Esophagus muscularis mucosa (tissue), 3 donors: ENCODE measurements around the gene MT1HL1.

Source experiments
- POLR2AphosphoS5 ChIP-seq, 2 donors: sonication (generic); formaldehyde crosslinking; IDR thresholded peaks; one replicate each; pipeline ENCODE4 v1.6.1; 2017; ENCODE audit warnings: antibody characterized with exemption in 2 of 2
- TF ChIP-seq, protein P1 (sequence below), 3 experiments: fragments of 200-600 bp in 2 of 3; fragments of 450-650 bp in 1 of 3; sonication (generic) in 2 of 3; IDR thresholded peaks; one replicate each; pipeline ENCODE4 v1.5.1; 2017 to 2019; ENCODE audit warnings: antibody characterized with exemption in 3 of 3, mild to moderate bottlenecking in 2 of 3, moderate library complexity in 1 of 3

DNA sequence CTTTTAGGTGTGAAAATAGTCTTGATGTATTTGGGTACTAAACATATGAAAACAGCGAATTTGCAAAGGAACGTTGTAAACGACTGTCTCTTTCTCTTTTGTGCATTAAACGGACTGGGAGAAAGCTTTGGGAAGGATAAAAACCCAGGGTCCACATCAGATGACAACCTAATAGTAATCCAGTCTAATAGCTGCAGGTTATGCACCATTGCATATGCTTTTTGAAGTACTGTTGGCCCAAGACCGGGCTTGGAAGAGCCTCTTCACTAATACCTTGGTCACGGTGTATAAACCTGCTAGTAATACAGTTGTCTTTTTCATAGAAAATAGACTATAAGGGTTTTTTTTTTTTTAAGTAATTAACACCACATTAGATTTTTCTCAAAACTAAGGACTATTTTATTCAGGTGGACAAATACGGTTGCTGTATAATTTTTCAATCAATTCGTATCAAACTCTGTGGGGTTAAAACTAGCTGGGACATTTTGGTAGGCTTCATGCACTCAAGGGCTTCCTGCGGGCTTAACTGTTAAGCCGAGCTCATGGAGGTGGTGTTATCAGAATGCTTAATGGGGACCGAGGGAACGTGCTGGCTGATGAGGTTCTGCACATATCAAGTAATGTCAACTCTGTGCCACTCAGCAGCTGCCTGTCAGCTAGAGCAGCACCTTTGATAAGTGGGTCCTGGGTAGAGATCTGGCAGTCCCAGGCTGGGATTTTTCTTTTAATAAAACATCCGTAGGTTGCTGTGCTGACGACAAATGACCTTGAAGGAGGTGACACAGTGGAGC, 39.8 kb upstream of the MT1HL1 start:
- TF ChIP-seq, protein P1, sequence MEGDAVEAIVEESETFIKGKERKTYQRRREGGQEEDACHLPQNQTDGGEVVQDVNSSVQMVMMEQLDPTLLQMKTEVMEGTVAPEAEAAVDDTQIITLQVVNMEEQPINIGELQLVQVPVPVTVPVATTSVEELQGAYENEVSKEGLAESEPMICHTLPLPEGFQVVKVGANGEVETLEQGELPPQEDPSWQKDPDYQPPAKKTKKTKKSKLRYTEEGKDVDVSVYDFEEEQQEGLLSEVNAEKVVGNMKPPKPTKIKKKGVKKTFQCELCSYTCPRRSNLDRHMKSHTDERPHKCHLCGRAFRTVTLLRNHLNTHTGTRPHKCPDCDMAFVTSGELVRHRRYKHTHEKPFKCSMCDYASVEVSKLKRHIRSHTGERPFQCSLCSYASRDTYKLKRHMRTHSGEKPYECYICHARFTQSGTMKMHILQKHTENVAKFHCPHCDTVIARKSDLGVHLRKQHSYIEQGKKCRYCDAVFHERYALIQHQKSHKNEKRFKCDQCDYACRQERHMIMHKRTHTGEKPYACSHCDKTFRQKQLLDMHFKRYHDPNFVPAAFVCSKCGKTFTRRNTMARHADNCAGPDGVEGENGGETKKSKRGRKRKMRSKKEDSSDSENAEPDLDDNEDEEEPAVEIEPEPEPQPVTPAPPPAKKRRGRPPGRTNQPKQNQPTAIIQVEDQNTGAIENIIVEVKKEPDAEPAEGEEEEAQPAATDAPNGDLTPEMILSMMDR (IDR thresholded peaks at IDR 0.05), result no peak
- no peak for TF ChIP-seq POLR2AphosphoS5 (IDR thresholded peaks at IDR 0.05)
